NCI-H526 treated with DMSO at 0.1 percent for 48 hours (cell line): ENCODE measurements around the gene MAPK8IP3.

Source experiments
- DNase-seq: peaks from one replicate; lab custom pipeline; 2025; lab: John Stamatoyannopoulos, UW

MAPK8IP3 gene

GRCh38 chr16:1740234-1740633 is 34.2 kb downstream of the MAPK8IP3 start:
- no peak for DNase-seq

DNA sequence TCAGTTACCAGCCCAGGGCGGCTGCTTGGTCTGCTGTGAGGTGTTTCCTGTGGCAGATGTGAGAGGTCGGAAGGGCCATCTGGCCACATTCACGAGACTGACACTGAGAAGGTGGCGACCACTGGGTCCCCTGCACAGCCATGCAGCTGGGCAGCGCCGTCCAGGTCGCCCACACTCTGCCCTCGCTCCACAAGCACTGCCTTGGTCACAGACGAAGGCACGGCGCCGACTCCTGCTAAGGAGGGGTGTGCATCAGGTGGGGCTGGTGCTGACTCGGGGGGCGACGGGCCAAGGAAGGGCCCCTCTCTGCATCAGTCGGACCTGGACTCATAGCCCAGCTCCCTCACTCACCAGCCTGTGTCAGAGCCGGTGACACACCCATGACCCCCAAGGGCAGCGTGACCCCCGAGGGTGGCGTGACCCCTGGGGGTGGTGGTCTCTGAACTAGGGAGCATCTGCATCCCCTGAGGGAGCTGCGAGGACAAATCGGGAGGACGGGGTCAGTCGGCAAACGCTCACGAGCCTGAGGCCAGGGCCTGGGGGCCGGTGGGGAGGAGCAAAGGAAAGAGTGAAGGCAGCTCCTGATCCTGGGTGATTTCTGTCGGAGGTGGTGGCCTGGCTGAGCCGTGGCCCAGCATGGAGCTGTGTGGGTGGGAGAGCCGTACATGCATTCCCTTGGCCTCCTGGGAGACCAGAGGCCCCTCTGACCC is 34.9 kb downstream of the MAPK8IP3 start:
- no peak for DNase-seq

DNA sequence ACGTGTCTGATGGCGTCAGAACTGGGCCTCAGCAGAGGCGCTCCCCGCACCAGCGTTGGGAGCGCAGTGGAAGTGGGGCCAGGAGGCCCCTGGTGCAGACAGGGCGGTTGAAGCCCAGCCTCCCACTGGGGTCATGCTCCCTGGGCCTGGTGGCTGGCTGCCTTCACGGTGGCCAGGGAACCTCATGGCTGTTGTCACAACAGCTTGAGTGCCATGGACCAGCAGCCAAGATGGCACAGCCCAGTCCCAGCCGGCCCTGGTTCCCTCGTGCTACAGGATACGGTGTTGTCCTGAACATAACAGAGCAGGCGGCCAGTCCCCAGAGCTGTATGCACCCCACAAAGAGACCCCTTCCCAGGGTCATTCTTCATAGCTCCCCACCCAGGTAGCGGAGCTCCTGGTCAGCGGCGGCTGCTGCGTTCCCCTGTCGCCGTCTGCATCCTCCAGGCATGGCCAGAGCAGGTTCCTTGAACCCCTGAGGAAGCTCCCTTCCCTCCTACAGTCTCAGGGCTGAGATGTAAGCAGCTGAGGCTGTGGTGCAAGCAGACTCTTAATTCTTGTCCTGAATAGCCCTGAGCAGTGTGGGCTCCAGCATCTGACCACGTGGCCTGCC is 35.7 kb downstream of the MAPK8IP3 start:
- DNase-seq = no peak

GRCh38 chr16:1743376-1744337 is 37.7 kb downstream of the MAPK8IP3 start:
- DNase-seq = no peak

- no peak for DNase-seq
These were observed 38.4 kb downstream of the MAPK8IP3 start for GRCh38 chr16:1744338-1744840.

- DNase-seq = no peak
These were observed 39.3 kb downstream of the MAPK8IP3 start for GRCh38 chr16:1745181-1745899.

- no peak for DNase-seq
These were observed 40.1 kb downstream of the MAPK8IP3 start for GRCh38 chr16:1745900-1746692.

DNA sequence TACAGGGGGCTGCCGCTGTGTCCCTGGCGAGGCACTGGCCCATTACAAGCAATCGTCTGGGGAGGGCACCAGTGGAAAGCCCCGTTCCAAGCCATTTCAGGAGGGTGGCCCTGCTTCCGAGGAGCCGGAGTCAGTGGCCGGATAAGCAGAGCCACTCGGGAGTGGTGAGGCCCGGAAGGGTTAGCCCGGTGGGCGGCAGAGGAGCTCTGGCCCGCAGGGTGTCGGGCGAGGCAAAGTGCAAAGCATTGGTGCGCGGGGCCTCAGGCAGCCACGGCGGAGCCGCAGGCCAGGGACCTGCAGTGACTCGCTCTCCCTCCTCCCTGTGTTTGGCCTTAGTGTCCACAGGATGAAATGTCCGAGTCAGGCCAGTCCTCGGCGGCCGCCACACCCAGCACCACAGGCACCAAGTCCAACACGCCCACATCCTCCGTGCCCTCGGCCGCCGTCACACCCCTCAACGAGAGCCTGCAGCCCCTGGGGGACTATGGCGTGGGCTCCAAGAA is 40.7 kb downstream of the MAPK8IP3 start:
- no peak for DNase-seq

- no peak for DNase-seq
These were observed 41.9 kb downstream of the MAPK8IP3 start for GRCh38 chr16:1747934-1748333.

GRCh38 chr16:1749152-1750117 is 43.4 kb downstream of the MAPK8IP3 start:
- DNase-seq = no peak

DNA sequence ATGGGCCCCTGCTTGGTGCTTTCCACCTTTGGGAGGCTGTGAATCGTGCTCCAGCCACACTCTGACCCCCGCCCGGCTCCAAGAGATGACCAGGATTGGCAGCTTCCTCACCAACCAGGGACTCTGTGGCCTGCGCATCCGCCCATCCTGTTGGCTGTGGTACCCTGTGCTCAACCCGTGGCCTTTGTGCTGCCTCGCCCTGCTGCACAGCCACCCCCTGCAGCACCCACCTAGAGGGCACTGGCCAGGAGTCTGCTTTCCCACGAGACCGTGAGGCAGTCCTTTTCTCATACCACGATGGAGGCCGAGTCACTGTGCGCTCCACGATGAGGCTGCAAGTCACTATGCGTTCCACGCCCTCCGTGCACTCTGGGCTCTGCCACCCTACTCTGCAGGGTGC is 46.0 kb downstream of the MAPK8IP3 start:
- no peak for DNase-seq

DNA sequence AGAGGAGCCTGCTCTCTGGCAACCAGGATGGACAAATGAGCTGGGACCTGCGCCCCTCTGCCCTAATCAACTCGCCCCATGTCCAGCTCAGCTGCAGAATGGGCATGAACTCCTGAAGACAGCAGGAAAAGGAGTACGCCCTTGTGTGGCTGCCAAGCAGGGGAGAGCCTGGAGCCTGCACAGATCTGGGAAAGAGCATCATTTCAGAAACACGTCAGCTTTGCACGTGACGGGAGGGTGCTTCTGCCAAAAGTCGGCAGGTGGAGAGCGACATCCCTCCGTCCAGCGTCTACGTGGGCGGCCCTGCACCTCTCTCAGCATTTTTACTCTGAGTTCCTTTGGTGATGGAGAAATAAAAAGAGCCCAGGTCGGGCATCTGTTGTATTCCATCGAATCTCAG is 46.9 kb downstream of the MAPK8IP3 start:
- DNase-seq = no peak

GRCh38 chr16:1754204-1754603 is 48.2 kb downstream of the MAPK8IP3 start:
- DNase-seq = no peak

DNA sequence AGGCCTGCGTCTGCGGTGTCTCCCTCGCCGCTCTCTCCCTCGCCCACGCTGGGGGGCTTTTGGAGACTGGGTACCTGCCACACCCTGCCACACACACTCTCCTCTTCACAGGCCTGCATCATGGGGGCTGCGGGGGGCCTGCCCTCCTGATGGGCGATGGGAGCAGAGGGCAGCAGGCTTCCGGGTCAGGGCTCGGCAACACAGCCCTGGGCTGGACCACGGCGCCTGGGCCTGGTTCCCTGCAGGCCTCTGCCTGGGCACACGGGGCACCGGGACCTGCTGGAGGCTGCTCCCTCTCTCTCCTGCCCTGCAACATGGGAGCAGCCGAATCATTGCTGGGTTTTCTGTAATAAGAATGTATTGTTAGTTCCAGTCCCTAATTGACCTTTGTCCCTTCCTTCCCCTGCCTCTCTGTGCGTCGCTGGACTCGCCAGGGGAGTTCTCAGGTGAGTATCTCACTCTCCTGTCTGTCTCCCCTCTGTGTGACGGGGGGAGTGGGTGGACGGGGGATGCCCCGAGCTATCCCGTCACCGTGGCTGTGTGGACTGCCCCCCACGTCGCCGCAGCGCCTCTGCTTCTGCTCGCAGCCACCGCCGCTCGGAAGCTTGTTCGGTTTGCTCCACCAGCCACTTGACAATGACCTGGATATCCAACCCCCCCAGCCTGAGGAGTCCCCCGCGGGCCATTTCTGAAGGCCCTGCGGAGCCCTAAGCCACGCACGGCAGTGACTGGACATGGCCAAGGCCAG is 51.9 kb downstream of the MAPK8IP3 start:
- no peak for DNase-seq

DNA sequence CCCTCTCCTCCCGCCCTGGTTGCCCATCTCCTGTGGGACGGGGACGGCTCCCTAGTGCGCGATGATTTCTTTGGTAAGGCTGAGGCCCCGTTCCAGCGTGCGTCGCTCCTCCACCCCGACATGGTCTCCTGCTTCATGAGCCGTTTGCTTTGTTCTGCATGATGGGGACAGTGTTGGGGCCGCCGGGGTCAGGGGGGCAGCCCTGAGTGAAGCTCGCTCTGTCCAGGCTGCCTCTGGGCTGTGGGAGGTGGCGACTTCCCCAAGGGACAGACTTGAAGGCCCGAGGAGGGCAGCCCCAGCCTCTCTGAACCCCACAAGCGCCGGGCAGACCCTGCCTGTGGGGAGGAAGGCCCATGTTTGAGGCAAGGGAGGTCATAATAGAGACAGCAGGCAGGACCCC is 52.9 kb downstream of the MAPK8IP3 start:
- no peak for DNase-seq

DNA sequence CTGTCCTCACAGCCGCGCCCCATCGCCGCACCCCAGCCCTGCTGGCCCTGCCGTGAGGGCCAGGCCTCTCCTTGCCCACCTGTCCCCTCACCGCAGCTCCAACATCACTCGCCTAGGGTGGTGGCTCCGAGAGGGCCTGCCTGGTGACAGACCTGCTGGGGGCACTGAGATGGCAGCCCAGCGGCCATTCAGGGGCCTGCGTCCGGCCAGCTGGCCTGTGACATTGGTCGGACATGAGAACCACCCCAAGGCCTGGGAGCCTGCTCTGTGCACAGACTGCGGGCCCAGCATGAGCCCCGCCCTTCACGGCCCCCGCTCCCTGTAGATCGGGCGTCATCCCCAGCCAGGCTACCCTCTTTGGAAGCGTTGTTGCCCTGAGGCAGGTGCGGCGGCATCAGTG is 53.5 kb downstream of the MAPK8IP3 start:
- no peak for DNase-seq

GRCh38 chr16:1760911-1761310 is 54.9 kb downstream of the MAPK8IP3 start:
- DNase-seq = no peak

GRCh38 chr16:1761751-1762150 is 55.8 kb downstream of the MAPK8IP3 start:
- no peak for DNase-seq
